Upper lobe of left lung (tissue), 6 donors: Measurements from ENCODE around the gene YLPM1. TPM values are rescaled to one million over a fixed set of nuclear protein-coding genes. Genes with fewer than 3 reads are reported as not detected.

Experiments
- ATAC-seq, 2 donors: fragments of 200-7000 bp; cut with Tn5 transposase; one replicate each; pipeline ENCODE4 v1.9.1; 2022; ENCODE audit warnings: mild to moderate bottlenecking in 2 of 2, moderate library complexity in 2 of 2; ENCODE audit not compliant: low FRiP score in 2 of 2
- DNase-seq, 2 donors: peaks; one replicate each; pipeline ENCODE4 v3.0.0-alpha.2; 2019 to 2020
- H3K27ac ChIP-seq, 4 donors: fragments of 200-600 bp; sonication (generic); one replicate each; pipeline ENCODE4 v1.5.1; 2016 to 2019
- H3K27me3 ChIP-seq, 4 donors: fragments of 200-600 bp; sonication (generic); one replicate each; pipeline ENCODE4 v1.5.1; 2017 to 2019
- H3K36me3 ChIP-seq, 4 donors: fragments of 200-600 bp; sonication (generic); one replicate each; pipeline ENCODE4 v1.5.1; 2016 to 2019
- H3K4me1 ChIP-seq, 4 donors: fragments of 200-600 bp; sonication (generic); one replicate each; pipeline ENCODE4 v1.5.1; 2018 to 2019
- H3K4me3 ChIP-seq, 4 donors: fragments of 200-600 bp; sonication (generic); one replicate each; pipeline ENCODE4 v1.5.1; 2017 to 2019; ENCODE audit warnings: mild to moderate bottlenecking in 2 of 4, moderate library complexity in 1 of 4
- H3K9me3 ChIP-seq, 4 donors: fragments of 200-600 bp; sonication (generic); one replicate each; pipeline ENCODE4 v1.5.1; 2018 to 2019
- EP300 ChIP-seq, 4 donors: sonication (generic); formaldehyde crosslinking; IDR thresholded peaks; one replicate each; pipeline ENCODE4 v1.5.1; 2017; ENCODE audit warnings: antibody characterized with exemption in 4 of 4, control low read depth in 2 of 4
- POLR2A ChIP-seq, 4 donors: fragments of 450-650 bp; IDR thresholded peaks; one replicate each; pipeline ENCODE4 v1.5.1; 2016 to 2017; ENCODE audit warnings: antibody characterized with exemption in 4 of 4, mild to moderate bottlenecking in 2 of 4
- POLR2AphosphoS5 ChIP-seq, 2 donors: sonication (generic); formaldehyde crosslinking; IDR thresholded peaks; one replicate each; pipeline ENCODE4 v1.5.1; 2017; ENCODE audit warnings: antibody characterized with exemption in 2 of 2
- WGBS, 2 donors: methylation state at CpG; one replicate each; pipeline ENCODE4 v1.1.5; 2017 to 2018; 5-methylcytosine and 5-hydroxymethylcytosine counted together
- total RNA-seq, 6 donors: library from RNA; depleted of rRNA in 4 of 6; stranded (reverse); fragments of >200 nt in 4 of 6; gene quantifications; one replicate each; pipeline versions ENCODE4 v1.1.0 to v1.2.1, GENCODE V29; 2016 to 2021
- TF ChIP-seq, protein P1 (sequence below), 6 experiments: fragments of 450-650 bp in 4 of 6; fragments of 200-600 bp in 2 of 6; sonication (generic) in 2 of 6; IDR thresholded peaks; one replicate each; pipeline ENCODE4 v1.5.1; 2016 to 2019; ENCODE audit warnings: antibody characterized with exemption in 6 of 6
- donor health status: DM: no; HTN: no; CAD: no; lungs with moderate emphysema.
- donor health status: DM: no; HTN: yes; CAD: no; lungs with severe emphysema.

The YLPM1 gene
- total RNA-seq, 6 donors from 2014 or later, result 38.8 to 85.9 (median 45.6) TPM

DNA sequence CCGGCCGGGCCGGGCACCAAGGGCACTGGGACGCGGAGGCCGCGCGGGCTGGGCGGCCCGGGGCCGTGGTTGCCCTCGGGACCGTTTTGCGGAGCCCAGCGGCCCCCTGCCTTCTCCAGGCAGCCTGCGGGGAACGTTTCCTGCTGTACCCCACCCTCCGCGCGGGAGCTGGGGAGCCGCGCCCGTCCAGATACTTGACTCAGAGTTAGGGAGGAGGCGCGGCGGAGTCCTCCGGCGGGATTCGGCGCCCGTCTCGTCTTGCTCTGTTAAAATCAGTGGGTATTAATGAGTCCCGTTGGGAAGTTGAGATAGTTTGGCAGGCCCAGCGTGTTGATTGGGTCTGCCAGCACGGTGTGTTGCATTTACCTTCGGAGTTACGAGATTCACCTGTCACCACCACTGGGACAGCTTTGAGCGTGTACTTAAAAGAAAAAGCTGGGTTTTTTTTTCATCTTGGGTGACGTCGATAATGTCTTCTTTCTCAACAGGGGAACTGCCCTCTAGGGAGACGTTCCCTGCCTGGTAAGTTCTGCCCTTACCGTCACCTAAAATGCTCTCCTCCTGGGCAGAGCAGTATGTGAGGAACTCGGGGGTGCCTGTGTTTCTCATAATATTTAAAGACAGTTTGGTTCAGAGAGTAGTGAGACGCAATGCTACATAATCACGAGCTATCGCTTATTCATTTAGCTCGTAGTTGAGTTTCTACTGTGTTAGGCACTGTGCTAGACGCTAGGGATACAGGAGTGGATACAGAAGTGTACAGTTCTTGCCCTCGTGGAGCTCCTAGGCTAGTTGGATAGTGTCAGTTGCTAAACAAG, 119.2 kb downstream of the YLPM1 start:
- Histone ChIP-seq H3K9me3 (no peaks in the 10 kb centered on the region), H3K4me1 (peaks cover 32 to 44% (median 39%) of the 10 kb centered on the region in 4 donors), H3K27me3 (no peaks in the 10 kb centered on the region), H3K4me3 (peak overlapping the region; percentile 39 to 100 (median 91)), H3K36me3 (peaks cover 0 to 16% (median 0%) of the 10 kb centered on the region in 4 donors), H3K27ac (peak overlapping the region; percentile 95 to 98 (median 96))
- TF ChIP-seq EP300 (IDR thresholded peaks at IDR 0.05) (no peak), POLR2A (IDR thresholded peaks at IDR 0.05) (peak in 1 of 4 donors; percentile 14), POLR2AphosphoS5 (IDR thresholded peaks at IDR 0.05) (peak in 1 of 2 donors; percentile 2)
- TF ChIP-seq, protein P1, sequence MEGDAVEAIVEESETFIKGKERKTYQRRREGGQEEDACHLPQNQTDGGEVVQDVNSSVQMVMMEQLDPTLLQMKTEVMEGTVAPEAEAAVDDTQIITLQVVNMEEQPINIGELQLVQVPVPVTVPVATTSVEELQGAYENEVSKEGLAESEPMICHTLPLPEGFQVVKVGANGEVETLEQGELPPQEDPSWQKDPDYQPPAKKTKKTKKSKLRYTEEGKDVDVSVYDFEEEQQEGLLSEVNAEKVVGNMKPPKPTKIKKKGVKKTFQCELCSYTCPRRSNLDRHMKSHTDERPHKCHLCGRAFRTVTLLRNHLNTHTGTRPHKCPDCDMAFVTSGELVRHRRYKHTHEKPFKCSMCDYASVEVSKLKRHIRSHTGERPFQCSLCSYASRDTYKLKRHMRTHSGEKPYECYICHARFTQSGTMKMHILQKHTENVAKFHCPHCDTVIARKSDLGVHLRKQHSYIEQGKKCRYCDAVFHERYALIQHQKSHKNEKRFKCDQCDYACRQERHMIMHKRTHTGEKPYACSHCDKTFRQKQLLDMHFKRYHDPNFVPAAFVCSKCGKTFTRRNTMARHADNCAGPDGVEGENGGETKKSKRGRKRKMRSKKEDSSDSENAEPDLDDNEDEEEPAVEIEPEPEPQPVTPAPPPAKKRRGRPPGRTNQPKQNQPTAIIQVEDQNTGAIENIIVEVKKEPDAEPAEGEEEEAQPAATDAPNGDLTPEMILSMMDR (IDR thresholded peaks at IDR 0.05), result peak in 2 of 6 experiments; percentile 4 to 15
- DNase-seq (peak in 1 of 2 donors; percentile 60), ATAC-seq (peak; percentile 63 to 83)
- WGBS, 2 donors, result 1% methylated on average over 31 to 36 of the region's 49 CpGs

Other genes starting within 250 kb of the YLPM1 start
- 100 to 1,000 TPM in 2 of 6 donors, 10 to 100 TPM in 4; 19.7 to 136 (median 77.6) TPM for gene LTBP2, start 151.1 kb upstream of the YLPM1 start, total RNA-seq
- gene AREL1, start 50.2 kb upstream of the YLPM1 start, total RNA-seq, result 10 to 100 TPM; 13.5 to 44.0 (median 28.9) TPM
- gene FCF1, start 50.2 kb upstream of the YLPM1 start, total RNA-seq, result 10 to 100 TPM; 11.5 to 40.4 (median 30.0) TPM
- gene PROX2, start 112.8 kb downstream of the YLPM1 start, total RNA-seq, result under 1 TPM in 2 of 6 donors, not detected in 4; 0.07 to 0.11 TPM
- 10 to 100 TPM; 81.0 to 95.3 (median 83.1) TPM for gene DLST, start 118.6 kb downstream of the YLPM1 start, total RNA-seq
- gene RPS6KL1, start 159.9 kb downstream of the YLPM1 start, total RNA-seq, result 10 to 100 TPM in 2 of 6 donors, 1 to 10 TPM in 4; 3.4 to 29.3 (median 7.3) TPM
- gene PGF, start 192.3 kb downstream of the YLPM1 start, total RNA-seq, result 10 to 100 TPM in 2 of 6 donors, 1 to 10 TPM in 3, under 1 TPM in 1; 0.89 to 21.3 (median 5.0) TPM
- 10 to 100 TPM; 22.2 to 40.7 (median 32.5) TPM for gene EIF2B2, start 239.6 kb downstream of the YLPM1 start, total RNA-seq